Skin of body (tissue), 2 donors: ENCODE measurements around the gene PDE6B. TPM values are rescaled to one million over a fixed set of nuclear protein-coding genes. Genes with fewer than 3 reads are reported as not detected.
"Not testable (repeated sequence)": the region's sequence is repeated elsewhere in the genome, so short reads cannot be mapped to it uniquely, and the experiment has no call there.

Experiments used
- DNase-seq: peaks from one replicate; lab custom pipeline; 2025; lab: John Stamatoyannopoulos, UW
- total RNA-seq: library from RNA; depleted of rRNA; stranded (reverse); fragments of >200 nt; gene quantifications from one replicate; pipeline ENCODE4 v1.2.3, GENCODE V29; 2014

Gene PDE6B
- total RNA-seq, 1 donor from 2014 or later: 5.5 TPM

DNA sequence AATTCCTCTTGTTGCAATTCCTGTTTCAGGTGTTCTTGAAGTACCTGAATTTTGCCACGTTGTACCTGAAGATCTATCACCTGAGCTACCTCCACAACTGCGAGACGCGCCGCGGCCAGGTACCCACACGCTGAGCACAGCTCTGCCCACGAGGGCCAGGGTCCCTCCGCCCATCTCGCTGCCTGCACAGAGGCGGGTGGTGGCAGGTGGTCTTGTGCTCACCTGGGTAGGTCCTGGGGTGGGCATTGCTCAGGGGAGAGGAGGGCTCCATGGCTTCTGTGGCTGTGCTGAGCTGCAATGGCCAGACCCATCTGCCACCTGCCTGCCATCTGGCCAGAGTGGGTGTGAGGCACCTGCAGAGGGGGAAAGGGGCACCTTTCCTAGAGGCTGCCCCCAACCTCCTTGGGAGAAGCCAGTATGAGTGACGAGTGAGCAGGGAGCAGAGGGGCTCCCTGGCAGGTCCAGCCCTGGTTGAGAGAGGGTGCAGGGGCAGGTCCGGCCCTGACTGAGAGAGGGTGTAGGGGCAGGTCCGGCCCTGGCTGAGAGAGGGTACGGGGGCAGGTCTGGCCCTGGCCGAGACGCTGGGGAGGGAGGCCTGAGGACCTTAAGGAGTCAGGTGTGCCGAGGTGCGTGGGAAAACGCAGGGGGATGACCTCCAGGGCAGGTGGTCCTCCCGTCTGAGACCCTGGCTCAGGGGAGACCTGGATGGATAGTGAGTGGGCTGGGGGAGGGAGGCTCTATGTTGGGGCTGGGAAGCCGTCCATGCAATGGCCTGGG, 10.7 kb downstream of the PDE6B start:
- DNase-seq: no peak

DNA sequence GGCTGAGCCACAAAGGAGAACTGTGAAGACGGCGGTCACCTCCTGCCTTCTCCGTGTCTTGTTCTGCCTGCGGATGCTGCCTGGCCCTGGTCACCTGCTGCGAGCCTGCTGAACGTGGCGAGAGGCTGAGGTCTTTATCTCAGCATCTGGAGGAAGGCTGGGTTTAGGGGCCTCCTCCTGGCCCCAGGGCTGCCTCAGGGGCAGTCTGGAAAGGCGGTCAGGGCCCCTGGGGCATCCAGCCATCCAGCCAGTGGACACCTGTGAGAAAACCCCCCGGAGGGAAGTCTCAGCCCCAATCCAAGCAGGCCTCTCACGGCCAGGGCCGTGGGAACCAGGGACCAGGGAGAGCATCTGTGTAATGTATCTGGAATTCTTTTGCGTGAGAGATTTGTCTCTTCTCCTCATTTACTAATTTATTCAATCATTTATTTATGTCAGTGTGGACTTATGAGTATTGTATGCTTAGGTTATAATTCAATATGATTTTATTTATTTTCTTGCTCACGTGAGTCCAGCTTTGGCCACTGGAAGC, 11.3 kb downstream of the PDE6B start:
- no peak for DNase-seq

DNA sequence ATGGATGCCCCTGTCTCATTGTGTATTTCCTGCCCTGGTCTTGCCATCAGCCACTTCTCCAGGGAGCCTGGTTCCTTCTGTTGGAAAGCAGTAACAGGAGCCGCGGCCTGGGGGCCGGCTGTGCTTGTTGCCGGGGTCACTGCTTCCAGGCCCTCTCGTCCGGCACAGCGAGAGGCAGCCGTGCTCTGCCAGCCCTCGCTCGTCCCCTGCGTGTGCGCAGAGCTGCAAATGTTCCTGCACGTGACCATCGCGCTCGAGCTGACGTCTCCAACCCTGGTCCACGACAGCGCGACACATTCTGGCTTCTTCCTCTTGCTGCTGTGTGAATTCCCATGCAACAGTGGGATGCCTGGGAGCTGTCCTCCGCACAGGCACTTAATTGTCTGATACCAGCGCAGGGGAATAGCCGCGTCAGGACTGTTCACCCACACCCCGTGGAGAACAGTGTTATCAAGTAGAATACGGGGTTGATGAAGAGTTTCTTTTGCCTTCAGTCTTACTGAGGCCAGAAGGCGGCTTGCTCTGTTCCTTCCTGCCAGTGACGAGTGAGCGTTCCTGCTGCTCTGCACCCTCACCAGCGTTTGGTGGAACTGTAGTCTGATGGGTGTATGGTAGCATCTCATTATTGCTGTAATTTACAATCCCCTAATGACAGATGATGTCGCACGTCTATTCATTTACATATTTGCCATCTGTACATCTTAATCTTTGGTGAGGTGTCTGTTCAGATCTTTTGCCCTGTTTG, 12.3 kb downstream of the PDE6B start:
- DNase-seq: no peak

DNA sequence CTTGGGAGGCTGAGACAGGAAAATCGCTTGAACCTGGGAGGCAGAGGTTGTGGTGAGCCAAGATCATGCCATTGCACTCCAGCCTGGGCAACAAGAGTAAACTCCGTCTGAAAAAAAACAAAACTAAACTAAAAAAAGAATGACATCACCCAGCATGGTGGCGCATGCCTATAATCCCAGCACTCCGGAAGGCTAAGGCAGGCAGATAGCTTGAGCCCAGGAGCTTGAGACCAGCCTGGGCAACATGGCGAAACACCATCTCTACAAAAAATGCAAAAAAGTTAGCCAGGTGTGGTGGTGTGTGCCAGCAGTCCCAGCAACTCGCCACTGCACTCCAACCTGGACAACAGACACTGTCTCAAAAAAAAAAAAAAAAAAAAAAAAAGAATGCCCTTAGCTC, 17.0 kb downstream of the PDE6B start:
- not testable (repeated sequence) for DNase-seq

DNA sequence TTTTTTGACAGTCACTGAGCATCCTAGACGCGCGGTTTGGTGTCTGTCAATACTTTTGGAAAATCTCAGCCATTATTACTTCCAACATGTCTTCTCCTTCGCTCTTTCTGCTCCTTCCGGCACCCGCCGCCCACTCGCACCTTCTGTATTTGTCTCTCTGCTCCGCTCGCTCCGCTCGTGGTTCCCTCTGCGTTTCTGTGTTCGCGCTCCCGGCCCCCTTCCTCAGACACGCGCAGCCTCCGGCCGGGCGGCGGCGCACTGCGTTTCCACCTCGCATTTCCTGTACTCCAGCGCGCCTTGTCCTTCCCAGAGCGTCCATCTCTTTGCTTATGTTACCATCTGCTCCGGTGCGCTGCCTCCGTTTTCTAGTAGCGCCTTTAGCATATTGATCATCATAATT, 21.1 kb downstream of the PDE6B start:
- no peak for DNase-seq

DNA sequence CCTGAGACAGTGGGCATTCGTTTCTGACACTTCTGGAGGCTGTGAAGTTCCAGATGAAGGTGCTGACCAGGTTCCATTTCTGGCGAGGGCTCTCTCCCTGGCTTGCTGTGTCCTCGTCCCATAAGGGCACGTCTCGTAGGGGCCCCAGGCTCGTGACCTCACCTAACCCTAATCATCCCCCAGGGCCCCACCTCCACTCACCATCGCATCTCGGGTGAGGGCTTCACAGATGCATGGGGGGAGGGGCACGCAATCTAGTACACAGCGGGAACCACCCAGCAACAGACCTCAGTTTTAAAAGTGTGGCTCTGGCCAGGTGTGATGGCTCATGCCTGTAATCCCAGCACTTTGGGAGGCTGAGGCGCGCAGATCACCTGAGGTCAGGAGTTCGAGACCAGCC, 22.1 kb downstream of the PDE6B start:
- DNase-seq: no peak

DNA sequence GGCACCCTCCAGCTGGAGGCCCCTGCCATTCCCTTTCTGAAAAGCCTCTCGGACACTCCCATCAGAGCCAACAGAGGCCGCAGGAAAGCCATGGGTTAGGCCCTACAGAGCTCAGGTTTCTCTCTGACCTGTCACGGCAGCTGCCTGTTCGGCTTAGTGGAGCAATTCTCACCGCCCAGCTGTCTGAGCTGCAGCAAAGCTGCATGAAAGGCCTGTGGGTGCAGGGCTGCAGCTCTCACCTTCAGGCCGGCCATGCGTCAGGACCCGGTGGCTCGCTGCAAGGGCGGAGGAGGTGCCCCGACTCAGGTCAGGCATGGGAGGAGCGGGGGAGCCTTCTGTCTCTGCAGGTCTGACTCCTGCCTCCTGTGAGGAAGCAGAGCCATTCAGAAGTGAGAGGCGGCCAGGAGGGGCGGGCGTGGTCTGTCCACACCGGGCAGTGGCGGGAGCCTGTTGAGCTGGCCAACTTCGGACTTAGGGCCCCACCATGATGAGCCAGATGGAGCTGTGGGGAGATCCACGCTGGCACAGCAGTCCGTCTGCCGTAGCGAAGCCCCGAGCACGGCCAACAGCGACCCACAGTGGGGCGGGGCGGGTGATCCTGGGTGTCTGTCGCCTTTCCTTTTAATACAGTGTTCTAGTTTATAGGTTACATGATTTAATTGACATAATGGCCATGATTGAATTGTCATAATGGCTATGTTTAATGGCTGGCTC, 23.4 kb downstream of the PDE6B start:
- DNase-seq: no peak

DNA sequence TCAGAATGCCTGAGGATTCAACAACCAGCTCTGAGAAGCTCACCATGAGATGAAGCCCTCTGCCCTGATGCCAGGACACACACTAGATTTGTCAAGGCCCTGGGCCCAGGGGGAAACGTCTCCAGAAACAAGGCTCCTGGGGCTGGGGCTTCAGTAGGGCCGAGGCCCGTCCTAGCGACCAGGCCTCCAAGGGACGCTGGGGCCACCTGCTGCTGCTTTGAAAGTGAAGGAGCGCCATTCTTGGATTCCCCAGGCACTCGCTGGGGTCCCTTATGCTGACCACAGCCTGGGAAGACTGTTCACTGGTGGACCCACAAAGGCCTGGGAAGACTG, 23.9 kb downstream of the PDE6B start:
- no peak for DNase-seq

DNA sequence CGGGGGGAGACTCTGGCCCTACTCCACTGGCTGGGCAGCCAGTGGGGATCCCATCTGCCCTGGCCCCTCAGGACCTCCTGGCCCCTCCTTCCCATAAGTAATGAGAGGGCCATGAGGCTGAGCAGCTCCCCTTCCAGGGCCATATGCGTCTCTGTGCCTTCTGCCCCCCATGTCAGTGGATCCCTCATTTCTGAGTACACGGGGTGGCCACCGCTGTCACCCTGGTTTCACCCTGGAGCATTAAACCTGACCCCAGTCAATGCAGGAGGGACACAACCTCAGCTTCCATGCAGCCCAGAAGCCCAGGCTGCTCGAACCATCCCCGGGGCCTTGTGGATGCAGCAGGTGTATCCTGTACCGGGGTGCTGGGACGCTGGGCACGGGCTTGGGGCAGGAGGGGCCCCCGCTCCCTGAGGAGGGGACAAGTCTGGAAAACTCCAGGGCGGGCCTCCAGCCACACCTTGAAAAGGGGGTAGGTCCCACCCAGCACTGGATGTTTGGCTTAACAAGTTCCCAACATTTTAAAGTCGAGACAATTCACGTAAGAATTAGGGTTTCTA, 24.5 kb downstream of the PDE6B start:
- no peak for DNase-seq

DNA sequence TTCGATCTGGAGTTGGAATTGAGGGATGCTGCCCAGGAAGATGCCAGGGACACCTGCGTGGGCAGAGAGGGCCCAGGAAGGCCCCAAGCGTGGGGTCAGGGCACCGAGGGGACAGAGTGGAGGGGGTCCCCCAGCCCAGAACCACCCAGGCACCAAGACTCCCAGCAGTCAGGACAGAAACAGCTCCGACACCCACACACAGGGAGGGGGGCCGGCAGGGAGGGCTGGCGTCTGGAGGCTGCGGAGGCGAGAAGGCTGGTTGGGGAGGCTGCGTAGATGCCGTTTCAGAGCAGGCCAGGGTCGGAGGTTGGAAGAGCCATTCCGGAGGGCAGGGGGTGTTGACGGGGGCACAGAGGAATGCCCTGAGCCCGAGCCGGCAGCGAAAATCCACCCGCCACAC, 25.1 kb downstream of the PDE6B start:
- DNase-seq: no peak

DNA sequence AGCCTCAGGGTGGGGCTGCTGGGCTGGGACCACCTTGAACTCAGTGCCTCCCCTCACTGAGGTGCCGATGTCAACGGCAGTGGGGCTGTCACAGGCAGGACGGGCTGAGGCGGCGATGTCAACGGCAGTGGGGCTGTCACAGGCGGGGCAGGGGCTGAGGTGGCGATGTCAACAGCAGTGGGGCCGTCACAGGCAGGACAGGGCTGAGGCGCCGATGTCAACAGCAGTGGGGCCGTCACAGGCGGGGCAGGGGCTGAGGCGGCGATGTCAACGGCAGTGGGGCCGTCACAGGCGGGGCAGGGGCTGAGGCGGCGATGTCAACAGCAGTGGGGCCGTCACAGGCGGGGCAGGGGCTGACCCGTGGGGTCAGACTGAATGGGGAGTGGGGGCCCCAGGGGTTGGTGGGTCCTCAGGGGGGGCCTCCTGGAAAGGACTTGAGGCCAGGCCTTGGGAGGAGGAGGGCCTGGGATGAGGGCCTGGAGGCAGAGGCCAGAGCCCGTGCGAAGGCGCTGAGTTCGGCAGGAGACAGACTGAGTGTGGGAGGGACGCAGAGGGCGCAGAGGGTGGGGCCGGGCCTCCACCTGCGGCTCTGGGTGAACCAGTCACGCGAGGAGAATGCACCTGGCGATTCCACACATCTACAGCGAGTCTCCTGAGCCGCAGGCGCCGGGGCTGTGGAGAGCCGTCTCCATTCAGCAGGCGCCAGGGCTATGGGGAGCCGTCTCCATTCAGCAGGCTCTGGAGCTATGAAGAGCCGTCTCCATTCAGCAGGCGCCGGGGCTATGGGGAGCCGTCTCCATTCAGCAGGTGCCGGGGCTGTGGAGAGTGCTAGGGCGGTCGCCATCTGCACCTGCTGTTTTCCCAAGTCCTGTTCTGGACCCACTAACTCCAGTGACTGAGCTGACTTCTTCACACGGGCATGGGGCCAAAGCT, 25.8 kb downstream of the PDE6B start:
- no peak for DNase-seq

DNA sequence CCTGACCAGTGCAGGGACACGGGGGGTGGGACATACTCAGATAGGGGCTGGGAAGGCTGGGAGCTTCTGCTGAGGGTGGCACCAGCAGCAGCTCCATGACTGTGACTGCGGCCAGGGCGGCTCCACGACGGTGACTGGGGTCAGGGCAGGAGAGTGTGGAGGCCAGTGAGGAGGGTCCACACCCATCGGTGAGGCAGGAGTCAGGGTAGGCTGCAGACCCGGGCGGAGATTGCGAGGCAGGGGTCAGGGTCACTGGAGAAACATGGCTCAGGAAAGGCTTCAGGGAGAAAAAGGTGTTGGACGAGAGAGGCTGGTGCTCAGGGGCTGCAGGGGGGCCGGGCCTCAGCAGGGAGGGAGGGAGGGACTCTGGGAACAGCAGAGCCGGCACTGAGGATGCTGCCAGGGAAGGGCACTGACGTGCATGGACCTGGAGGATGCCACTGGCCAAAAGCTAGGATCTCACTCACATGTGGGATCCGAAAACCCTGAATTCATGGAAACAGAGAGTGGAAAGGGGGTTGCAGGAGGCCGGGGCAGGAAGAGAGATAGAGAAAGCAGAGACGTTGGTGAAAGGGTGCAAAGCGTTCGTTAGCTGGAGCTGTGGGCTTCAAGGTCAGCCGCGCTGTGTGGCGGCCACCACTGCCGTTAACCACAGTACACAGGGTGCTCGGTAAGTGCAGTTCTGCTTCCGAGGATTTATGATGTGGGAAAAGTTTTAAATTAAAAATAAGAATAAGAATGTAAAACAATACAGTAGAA, 26.7 kb downstream of the PDE6B start:
- no peak for DNase-seq

DNA sequence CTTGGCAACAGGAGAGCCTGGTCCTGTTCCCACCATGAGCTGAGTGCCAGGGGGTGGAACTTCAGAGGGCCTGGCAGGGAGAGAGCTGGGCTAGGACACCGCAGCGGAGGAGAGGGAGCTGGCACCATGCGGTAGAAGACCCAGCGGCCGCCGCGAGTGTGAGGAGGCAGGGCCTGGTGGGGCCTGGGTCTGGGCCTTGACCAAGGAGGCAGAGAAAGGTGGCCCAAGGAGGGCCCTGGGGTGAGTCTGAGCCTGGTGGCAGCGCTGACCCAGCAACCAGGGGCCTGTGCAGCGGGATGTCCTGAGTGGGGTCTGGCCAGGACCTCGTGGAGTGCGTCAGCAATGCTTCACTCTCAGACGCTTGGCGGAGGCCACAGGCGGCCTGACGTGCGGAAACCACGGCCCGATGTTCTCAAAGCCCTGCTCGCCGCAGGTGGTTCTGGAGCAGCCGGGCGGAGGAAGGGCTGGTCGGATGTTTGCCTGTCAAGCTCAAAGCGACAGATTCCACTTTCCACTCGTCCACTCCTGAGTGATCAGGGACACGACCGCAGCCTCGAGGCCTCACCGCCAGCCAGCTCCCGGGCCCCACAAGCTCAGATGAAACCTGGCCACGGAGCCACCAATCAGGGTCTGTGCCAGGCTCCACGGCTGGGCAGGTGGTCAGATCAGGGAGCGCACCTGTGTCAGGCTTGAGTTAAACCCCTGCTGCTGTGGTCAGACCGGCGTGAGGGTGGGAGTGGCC, 27.9 kb downstream of the PDE6B start:
- DNase-seq: no peak

DNA sequence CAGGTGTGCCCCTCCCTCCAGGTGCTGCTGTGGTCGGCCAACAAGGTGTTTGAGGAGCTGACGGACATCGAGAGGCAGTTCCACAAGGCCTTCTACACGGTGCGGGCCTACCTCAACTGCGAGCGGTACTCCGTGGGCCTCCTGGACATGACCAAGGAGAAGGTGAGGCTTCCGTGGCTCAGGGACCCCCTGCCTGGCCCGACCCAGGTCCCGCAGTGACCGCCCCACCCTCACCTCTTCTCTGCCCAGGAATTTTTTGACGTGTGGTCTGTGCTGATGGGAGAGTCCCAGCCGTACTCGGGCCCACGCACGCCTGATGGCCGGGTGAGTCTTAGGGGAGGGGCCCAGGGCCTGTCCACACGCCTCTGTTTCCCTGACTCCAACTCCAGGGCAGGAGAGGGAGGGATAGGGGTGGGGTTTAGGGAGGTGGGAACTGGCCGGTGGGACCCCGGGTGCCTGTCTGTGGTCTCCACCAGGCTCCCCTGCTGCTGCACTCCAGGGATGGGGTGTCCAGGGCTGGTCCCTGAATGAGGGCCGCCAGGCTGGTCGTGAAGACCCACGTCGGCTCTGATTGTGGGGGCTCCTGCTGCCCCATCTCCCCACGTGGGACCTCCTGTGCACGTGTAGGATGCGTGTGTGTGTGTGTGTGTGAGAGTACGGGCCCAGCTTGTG, 28.6 kb downstream of the PDE6B start:
- DNase-seq: no peak

DNA sequence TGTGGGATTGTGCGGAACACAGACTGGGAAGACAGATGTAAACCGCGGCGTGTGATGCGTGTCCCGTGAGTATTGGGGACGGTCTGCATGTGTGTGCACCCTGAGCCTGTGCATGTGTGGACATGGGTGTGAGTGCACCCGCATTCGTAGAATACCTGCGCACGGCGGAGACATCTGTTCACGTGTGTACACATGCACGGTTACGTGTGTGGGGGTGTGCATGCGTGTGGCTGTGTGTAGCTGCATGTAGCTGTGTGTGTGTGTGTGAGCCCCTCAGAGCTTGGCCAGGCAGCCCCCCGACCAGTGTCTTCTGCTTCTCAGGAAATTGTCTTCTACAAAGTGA, 29.1 kb downstream of the PDE6B start:
- DNase-seq: no peak

DNA sequence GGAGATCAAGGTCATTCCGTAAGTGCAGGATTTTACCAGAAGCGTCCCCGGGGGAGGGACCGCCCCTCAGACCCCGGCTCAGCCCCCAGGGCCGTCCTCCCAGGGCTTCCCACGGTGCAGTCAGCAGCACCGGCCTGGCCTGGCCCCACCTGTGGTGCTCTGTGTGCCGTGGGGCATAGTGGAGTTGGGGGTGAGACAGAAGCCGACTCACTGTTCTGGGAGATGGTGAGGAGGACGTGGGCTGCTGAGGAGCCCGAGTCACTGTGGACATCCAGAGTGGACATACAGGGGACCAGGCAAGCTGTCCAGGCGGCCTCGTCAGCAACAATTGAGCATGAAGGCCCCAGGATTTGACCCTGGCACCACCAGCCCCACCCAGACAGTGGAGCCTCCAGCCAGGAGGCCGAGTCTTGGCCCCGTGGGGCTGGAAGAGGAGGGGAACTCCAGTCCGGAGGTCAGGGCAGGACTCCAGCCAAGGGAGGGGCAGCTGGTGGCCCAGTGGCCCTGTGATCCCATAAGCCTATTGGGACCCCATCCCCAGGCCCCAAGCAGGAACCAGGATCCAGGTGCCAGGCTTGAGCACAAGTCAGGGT, 29.6 kb downstream of the PDE6B start:
- DNase-seq: no peak

DNA sequence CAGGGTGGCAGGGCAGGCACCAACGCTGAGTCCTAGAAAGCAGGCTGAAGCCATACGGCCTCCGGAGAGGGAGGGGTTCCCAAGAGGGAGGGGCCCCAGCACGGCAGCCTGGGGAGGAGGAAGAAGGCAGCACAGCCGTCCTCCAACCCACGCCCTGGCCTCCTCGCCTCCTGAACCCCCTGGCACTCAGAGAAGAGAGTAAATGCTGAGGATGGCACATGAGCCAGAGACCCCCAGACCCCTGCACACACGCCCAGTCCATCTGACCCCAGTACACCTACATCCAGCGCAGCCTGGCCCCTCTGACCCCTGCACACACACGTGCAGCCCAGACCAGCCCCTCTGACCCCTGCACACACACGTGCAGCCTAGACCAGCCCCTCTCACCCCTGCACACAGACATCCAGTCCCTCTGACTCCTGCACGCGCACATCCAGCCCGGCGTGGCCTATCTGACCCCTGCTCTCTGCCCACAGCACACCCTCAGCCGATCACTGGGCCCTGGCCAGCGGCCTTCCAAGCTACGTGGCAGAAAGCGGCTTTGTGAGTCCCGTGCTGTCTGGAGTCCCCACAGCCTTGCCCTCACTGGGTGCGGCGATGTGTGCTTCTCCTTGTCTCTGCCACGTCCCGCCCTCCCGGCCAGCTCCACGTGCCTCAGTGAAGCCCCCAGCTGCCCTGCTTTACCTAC, 30.2 kb downstream of the PDE6B start:
- no peak for DNase-seq
